Measurements from ENCODE around the gene RFTN1.

DNA sequence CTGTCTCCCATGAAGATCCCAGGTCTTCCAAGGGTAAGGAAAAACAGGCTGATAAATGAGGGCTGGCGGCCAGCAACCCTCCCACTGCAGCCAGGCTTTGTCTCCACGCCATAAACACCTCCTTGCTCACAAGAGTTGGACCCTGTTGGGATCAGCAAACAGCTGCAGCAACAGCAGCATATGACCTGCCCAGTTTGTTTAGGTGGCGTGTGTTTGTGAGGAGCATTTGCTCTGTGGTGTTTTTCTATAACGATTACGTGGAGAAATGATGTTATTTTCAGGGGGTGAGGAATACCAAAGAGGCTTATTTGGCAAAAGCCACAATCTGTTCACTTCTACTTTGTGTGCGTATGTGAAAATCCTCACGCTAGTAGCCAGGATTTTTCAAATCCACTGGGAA lies 58.5 kb downstream of the RFTN1 start:
- no peak for TF ChIP-seq POLR2A (IDR thresholded peaks at IDR 0.05)
- TF ChIP-seq, protein P1, sequence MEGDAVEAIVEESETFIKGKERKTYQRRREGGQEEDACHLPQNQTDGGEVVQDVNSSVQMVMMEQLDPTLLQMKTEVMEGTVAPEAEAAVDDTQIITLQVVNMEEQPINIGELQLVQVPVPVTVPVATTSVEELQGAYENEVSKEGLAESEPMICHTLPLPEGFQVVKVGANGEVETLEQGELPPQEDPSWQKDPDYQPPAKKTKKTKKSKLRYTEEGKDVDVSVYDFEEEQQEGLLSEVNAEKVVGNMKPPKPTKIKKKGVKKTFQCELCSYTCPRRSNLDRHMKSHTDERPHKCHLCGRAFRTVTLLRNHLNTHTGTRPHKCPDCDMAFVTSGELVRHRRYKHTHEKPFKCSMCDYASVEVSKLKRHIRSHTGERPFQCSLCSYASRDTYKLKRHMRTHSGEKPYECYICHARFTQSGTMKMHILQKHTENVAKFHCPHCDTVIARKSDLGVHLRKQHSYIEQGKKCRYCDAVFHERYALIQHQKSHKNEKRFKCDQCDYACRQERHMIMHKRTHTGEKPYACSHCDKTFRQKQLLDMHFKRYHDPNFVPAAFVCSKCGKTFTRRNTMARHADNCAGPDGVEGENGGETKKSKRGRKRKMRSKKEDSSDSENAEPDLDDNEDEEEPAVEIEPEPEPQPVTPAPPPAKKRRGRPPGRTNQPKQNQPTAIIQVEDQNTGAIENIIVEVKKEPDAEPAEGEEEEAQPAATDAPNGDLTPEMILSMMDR (IDR thresholded peaks at IDR 0.05), result no peak
